Neural cell (in vitro differentiated cells): ENCODE results near the gene ATP5PD. TPM values are rescaled to one million over a fixed set of nuclear protein-coding genes. Genes with fewer than 3 reads are reported as not detected.

Experiments
- H2AFZ ChIP-seq: fragments of 200-600, 300-800 bp; sonication (generic), shearing (Covaris generic); 2 replicates; pipeline ENCODE4 v1.6.0; 2014; ENCODE audit warnings: low read depth, mild to moderate bottlenecking, antibody characterized with exemption, low read length, moderate library complexity
- H3F3A ChIP-seq: fragments of 200-600 bp; shearing (Covaris generic); 2 replicates; pipeline ENCODE4 v1.6.1; 2016; ENCODE audit warnings: mild to moderate bottlenecking, moderate library complexity, mixed read lengths, antibody characterized with exemption, low read length; ENCODE audit not compliant: insufficient read depth, poor library complexity, severe bottlenecking
- H3K27ac ChIP-seq: fragments of 200-600, 300-800 bp; sonication (generic), shearing (Covaris generic); 2 replicates; pipeline ENCODE4 v1.5.1; 2014; ENCODE audit warnings: mild to moderate bottlenecking, low read length, moderate library complexity
- H3K27me3 ChIP-seq: fragments of 300-800, 200-600 bp; sonication (generic), shearing (Covaris generic); 2 replicates; pipeline ENCODE4 v1.6.0; 2014; ENCODE audit warnings: mild to moderate bottlenecking, low read depth, low read length, moderate library complexity; ENCODE audit not compliant: insufficient read depth
- H3K36me3 ChIP-seq: fragments of 300-800, 200-600 bp; sonication (generic), shearing (Covaris generic); 2 replicates; pipeline ENCODE4 v1.5.1; 2014; ENCODE audit warnings: mild to moderate bottlenecking, antibody characterized with exemption, low read length, moderate library complexity; ENCODE audit not compliant: insufficient read depth
- H3K4me2 ChIP-seq: fragments of 300-800, 200-600 bp; sonication (generic), shearing (Covaris generic); 2 replicates; pipeline ENCODE4 v1.6.0; 2014; ENCODE audit warnings: mild to moderate bottlenecking, low read length
- H3K4me3 ChIP-seq: fragments of 300-800, 200-600 bp; sonication (generic), shearing (Covaris generic); 2 replicates; pipeline ENCODE4 v1.5.1; 2014; ENCODE audit warnings: mild to moderate bottlenecking, low read length, moderate library complexity
- H3K79me2 ChIP-seq: fragments of 200-600 bp; shearing (Covaris generic); replicated peaks from 2 replicates; pipeline ENCODE4 v1.6.0; 2014; ENCODE audit warnings: mild to moderate bottlenecking, low read length, moderate library complexity; ENCODE audit not compliant: insufficient read depth
- H3K9ac ChIP-seq: fragments of 300-800, 200-600 bp; sonication (generic), shearing (Covaris generic); 2 replicates; pipeline ENCODE4 v1.6.1; 2016; ENCODE audit warnings: mild to moderate bottlenecking, low read length, mixed read lengths
- H3K9me2 ChIP-seq: fragments of 200-600 bp; shearing (Covaris generic); 2 replicates; pipeline ENCODE4 v1.6.1; 2016; ENCODE audit warnings: mild to moderate bottlenecking, low read length, mixed read lengths; ENCODE audit not compliant: insufficient read depth
- H3K9me3 ChIP-seq: fragments of 200-600, 300-800 bp; sonication (generic), shearing (Covaris generic); 2 replicates; pipeline ENCODE4 v1.6.1; 2016; ENCODE audit warnings: mild to moderate bottlenecking, mixed run types, low read length, moderate library complexity, mixed read lengths
- H4K20me1 ChIP-seq: fragments of 200-600 bp; shearing (Covaris generic); 2 replicates; pipeline ENCODE4 v1.6.1; 2016; ENCODE audit warnings: mild to moderate bottlenecking, mixed run types; ENCODE audit not compliant: insufficient read depth
- CTCF ChIP-seq: fragments of 450-650 bp; IDR thresholded peaks from 2 replicates; pipeline ENCODE4 v1.5.1; 2014; ENCODE audit warnings: antibody characterized with exemption, mild to moderate bottlenecking, moderate library complexity; ENCODE audit not compliant: poor library complexity, severe bottlenecking
- EP300 ChIP-seq: fragments of 450-650 bp; conservative IDR thresholded peaks from 2 replicates; pipeline ENCODE4 v1.6.1; 2014; ENCODE audit warnings: antibody characterized with exemption, mild to moderate bottlenecking, moderate library complexity; ENCODE audit not compliant: poor library complexity, severe bottlenecking
- EZH2 ChIP-seq: fragments of 200-600, 300-800 bp; shearing (Covaris generic), sonication (generic); IDR thresholded peaks from 2 replicates; pipeline ENCODE4 v1.6.1; 2014; ENCODE audit warnings: antibody characterized with exemption, low read length, borderline replicate concordance, mild to moderate bottlenecking; ENCODE audit not compliant: insufficient read depth, poor library complexity, severe bottlenecking
- MXI1 ChIP-seq: fragments of 450-650 bp; conservative IDR thresholded peaks from 2 replicates; pipeline ENCODE4 v1.6.1; 2014; ENCODE audit warnings: antibody characterized with exemption, mild to moderate bottlenecking; ENCODE audit not compliant: poor library complexity, severe bottlenecking
- POLR2AphosphoS5 ChIP-seq: IDR thresholded peaks from 2 replicates; pipeline ENCODE4 v1.6.1; 2012
- RAD21 ChIP-seq: fragments of 450-650 bp; conservative IDR thresholded peaks from 2 replicates; pipeline ENCODE4 v1.6.1; 2014; ENCODE audit warnings: antibody characterized with exemption, mild to moderate bottlenecking, moderate library complexity
- SMC3 ChIP-seq: fragments of 450-650 bp; conservative IDR thresholded peaks from 2 replicates; pipeline ENCODE4 v1.6.1; 2014; ENCODE audit warnings: antibody characterized with exemption, mild to moderate bottlenecking, moderate library complexity; ENCODE audit not compliant: poor library complexity
- TAF1 ChIP-seq: IDR thresholded peaks from 2 replicates; pipeline ENCODE4 v1.6.1; 2012; ENCODE audit warnings: low read depth
- polyA plus RNA-seq: library from polyadenylated mRNA; depleted of rRNA; stranded (reverse); fragments of >200 nt; gene quantifications from 2 replicates; pipeline ENCODE4 v1.2.3, GENCODE V29; 2014
- TF ChIP-seq, protein P1 (sequence below): IDR thresholded peaks from 2 replicates; pipeline ENCODE4 v1.6.1; 2012; ENCODE audit warnings: borderline replicate concordance

ATP5PD gene
- polyA plus RNA-seq, 1 donor from 2014 or later, result 517 TPM

- Histone ChIP-seq H3K9me3 (no peaks in the 10 kb centered on the region), H4K20me1 (no peaks in the 10 kb centered on the region), H3K4me3 (no peak overlapping the region), H3K36me3 (no peaks in the 10 kb centered on the region), H3F3A (no peaks in the 10 kb centered on the region), H3K9ac (no peak overlapping the region), H3K27ac (no peak overlapping the region), H3K4me2 (no peak overlapping the region), H3K79me2 (no peaks in the 10 kb centered on the region), H3K27me3 (no peaks in the 10 kb centered on the region), H2AFZ (no peak overlapping the region), H3K9me2 (no peaks in the 10 kb centered on the region)
- TF ChIP-seq POLR2AphosphoS5 (no peak), RAD21 (no peak), CTCF (no peak), EZH2 (no peak), EP300 (no peak), SMC3 (no peak), TAF1 (no peak)
Measured at GRCh38 chr17:75078284-75079022, 31.7 kb upstream of the ATP5PD start.

- no peaks in the 10 kb centered on the region for H3K36me3 ChIP-seq
- no peak overlapping the region for H3K4me3 ChIP-seq
- no peaks in the 10 kb centered on the region for H3K9me2 ChIP-seq
- H3K9me3 ChIP-seq, result no peaks in the 10 kb centered on the region
- H3K27me3 ChIP-seq, result no peaks in the 10 kb centered on the region
- H3K27ac ChIP-seq, result no peak overlapping the region
- H3K9ac ChIP-seq, result no peak overlapping the region
- TF ChIP-seq EZH2 (no peak), EP300 (no peak), TAF1 (no peak), MXI1 (no peak), SMC3 (no peak), POLR2AphosphoS5 (no peak), RAD21 (no peak), CTCF (no peak)
- TF ChIP-seq, protein P1, sequence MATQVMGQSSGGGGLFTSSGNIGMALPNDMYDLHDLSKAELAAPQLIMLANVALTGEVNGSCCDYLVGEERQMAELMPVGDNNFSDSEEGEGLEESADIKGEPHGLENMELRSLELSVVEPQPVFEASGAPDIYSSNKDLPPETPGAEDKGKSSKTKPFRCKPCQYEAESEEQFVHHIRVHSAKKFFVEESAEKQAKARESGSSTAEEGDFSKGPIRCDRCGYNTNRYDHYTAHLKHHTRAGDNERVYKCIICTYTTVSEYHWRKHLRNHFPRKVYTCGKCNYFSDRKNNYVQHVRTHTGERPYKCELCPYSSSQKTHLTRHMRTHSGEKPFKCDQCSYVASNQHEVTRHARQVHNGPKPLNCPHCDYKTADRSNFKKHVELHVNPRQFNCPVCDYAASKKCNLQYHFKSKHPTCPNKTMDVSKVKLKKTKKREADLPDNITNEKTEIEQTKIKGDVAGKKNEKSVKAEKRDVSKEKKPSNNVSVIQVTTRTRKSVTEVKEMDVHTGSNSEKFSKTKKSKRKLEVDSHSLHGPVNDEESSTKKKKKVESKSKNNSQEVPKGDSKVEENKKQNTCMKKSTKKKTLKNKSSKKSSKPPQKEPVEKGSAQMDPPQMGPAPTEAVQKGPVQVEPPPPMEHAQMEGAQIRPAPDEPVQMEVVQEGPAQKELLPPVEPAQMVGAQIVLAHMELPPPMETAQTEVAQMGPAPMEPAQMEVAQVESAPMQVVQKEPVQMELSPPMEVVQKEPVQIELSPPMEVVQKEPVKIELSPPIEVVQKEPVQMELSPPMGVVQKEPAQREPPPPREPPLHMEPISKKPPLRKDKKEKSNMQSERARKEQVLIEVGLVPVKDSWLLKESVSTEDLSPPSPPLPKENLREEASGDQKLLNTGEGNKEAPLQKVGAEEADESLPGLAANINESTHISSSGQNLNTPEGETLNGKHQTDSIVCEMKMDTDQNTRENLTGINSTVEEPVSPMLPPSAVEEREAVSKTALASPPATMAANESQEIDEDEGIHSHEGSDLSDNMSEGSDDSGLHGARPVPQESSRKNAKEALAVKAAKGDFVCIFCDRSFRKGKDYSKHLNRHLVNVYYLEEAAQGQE, result no peak
- H3K4me2 ChIP-seq, result no peak overlapping the region
- H3K79me2 ChIP-seq, result no peaks in the 10 kb centered on the region
- no peaks in the 10 kb centered on the region for H4K20me1 ChIP-seq
- no peaks in the 10 kb centered on the region for H3F3A ChIP-seq
- no peak overlapping the region for H2AFZ ChIP-seq
Measured at GRCh38 chr17:75077496-75078283, 30.9 kb upstream of the ATP5PD start.
